ENCODE measurements around the gene PLA2R1.
"Not testable (repeated sequence)": the region's sequence is repeated elsewhere in the genome, so short reads cannot be mapped to it uniquely, and the experiment has no call there.

The PLA2R1 gene

GRCh38 chr2:159968279-159968900, 94.0 kb downstream of the PLA2R1 start:
- DNase-seq (ENCODE audit: low read depth), result peak; percentile 36
- TF ChIP-seq CTCF (IDR thresholded peaks at IDR 0.05; ENCODE audit: low read depth, low read length, missing control alignments), result peak; percentile 62
- no peak overlapping the region for H3K4me3 ChIP-seq (ENCODE audit: low read depth, low read length)
- in situ Hi-C loops (cut with HindIII; ENCODE audit: low sequenced_read_pairs), result no loop called here

- DNase-seq (ENCODE audit: low read depth), result no peak
- TF ChIP-seq CTCF (IDR thresholded peaks at IDR 0.05; ENCODE audit: low read depth, low read length, missing control alignments), result no peak
- in situ Hi-C loops (cut with HindIII; ENCODE audit: low sequenced_read_pairs), result no loop called here
- H3K4me3 ChIP-seq (ENCODE audit: low read depth, low read length), result no peak overlapping the region
Measured at GRCh38 chr2:159963700-159964099, 98.7 kb downstream of the PLA2R1 start.

GRCh38 chr2:159962513-159962912, 99.9 kb downstream of the PLA2R1 start:
- H3K4me3 ChIP-seq (ENCODE audit: low read depth, low read length); DNase-seq (ENCODE audit: low read depth); in situ Hi-C loops (cut with HindIII; ENCODE audit: low sequenced_read_pairs): not testable (repeated sequence)

GRCh38 chr2:159961451-159961850, 101.0 kb downstream of the PLA2R1 start:
- in situ Hi-C loops (cut with HindIII; ENCODE audit: low sequenced_read_pairs), result no loop called here
- H3K4me3 ChIP-seq (ENCODE audit: low read depth, low read length), result no peak overlapping the region
- no peak for DNase-seq (ENCODE audit: low read depth)
- no peak for TF ChIP-seq CTCF (IDR thresholded peaks at IDR 0.05; ENCODE audit: low read depth, low read length, missing control alignments)

GRCh38 chr2:159961037-159961436, 101.4 kb downstream of the PLA2R1 start:
- DNase-seq (ENCODE audit: low read depth), result no peak
- TF ChIP-seq CTCF (IDR thresholded peaks at IDR 0.05; ENCODE audit: low read depth, low read length, missing control alignments), result no peak
- in situ Hi-C loops (cut with HindIII; ENCODE audit: low sequenced_read_pairs), result no loop called here
- H3K4me3 ChIP-seq (ENCODE audit: low read depth, low read length), result no peak overlapping the region

GRCh38 chr2:159960414-159960813, 102.0 kb downstream of the PLA2R1 start:
- DNase-seq (ENCODE audit: low read depth), result peak; percentile 63
- in situ Hi-C loops (cut with HindIII; ENCODE audit: low sequenced_read_pairs), result no loop called here

More at GRCh38 chr2:159960414-159960813, 102.0 kb downstream of the PLA2R1 start:
- no peak for TF ChIP-seq CTCF (IDR thresholded peaks at IDR 0.05; ENCODE audit: low read depth, low read length, missing control alignments)
- H3K4me3 ChIP-seq (ENCODE audit: low read depth, low read length), result no peak overlapping the region

Measured in astrocyte of the cerebellum (primary cell).